GM12891 (cell line): ENCODE data around the gene PCARE.

Source experiments
- POLR2A ChIP-seq: IDR thresholded peaks from 2 replicates; pipeline ENCODE4 v1.6.1; 2011; ENCODE audit warnings: low read depth, low read length, control low read depth
- POLR2AphosphoS5 ChIP-seq: IDR thresholded peaks from 2 replicates; pipeline ENCODE4 v1.6.1; 2011; ENCODE audit warnings: low read depth, low read length, control low read depth
- SPI1 ChIP-seq: IDR thresholded peaks from 2 replicates; pipeline ENCODE4 v1.6.1; 2011; ENCODE audit warnings: low read depth, low read length, control low read depth
- TAF1 ChIP-seq: IDR thresholded peaks from 2 replicates; pipeline ENCODE4 v1.6.1; 2011; ENCODE audit warnings: low read depth, low read length, control low read depth

GRCh38 chr2:29119211-29119610 lies 44.9 kb upstream of the PCARE start:
- TF ChIP-seq SPI1 = no peak
- no peak for TF ChIP-seq POLR2A
- TF ChIP-seq TAF1 = no peak
- no peak for TF ChIP-seq POLR2AphosphoS5
